HCT116 (cell line): ENCODE measurements around the gene R3HDML. TPM values are rescaled to one million over a fixed set of nuclear protein-coding genes. Genes with fewer than 3 reads are reported as not detected.

Experiments
- ATAC-seq: fragments of 200-7000 bp; cut with Tn5 transposase; 2 replicates; pipeline ENCODE4 v1.9.1; 2020; ENCODE audit warnings: mild to moderate bottlenecking, moderate library complexity
- BruUV-seq: library from RNA; stranded (reverse); fragments of 400-500 nt; replicated peaks from 2 replicates; lab custom pipeline; 2021; lab: Mats Ljungman, UMichigan
- CTCF ChIA-PET: fragments of 300-600 bp; sonication (Branson Sonifier 250); formaldehyde crosslinking; loops from one replicate; lab custom pipeline; 2021; ENCODE audit warnings: antibody characterized with exemption; lab: Charles Lee
- POLR2A ChIA-PET: fragments of 300-600, 350-600 bp; sonication (Branson Sonifier 250); formaldehyde crosslinking; loops from one replicate; lab custom pipeline; 2021; ENCODE audit warnings: antibody characterized with exemption; lab: Charles Lee
- RAD21 ChIA-PET, 2 experiments: fragments of 300-600 bp; sonication (Branson Sonifier 250); formaldehyde crosslinking; loops; one replicate each; lab custom pipeline; 2023; ENCODE audit warnings: low total read pairs in 2 of 2; ENCODE audit not compliant: uncharacterized antibody in 2 of 2, unreplicated experiment in 2 of 2, low non-redundant PET in 1 of 2; lab: Charles Lee
- DNase-seq: peaks from one replicate; pipeline ENCODE4 v3.0.0-alpha.2; 2010; ENCODE audit warnings: low read depth, low spot score
- H2AFZ ChIP-seq: fragments of 200-600 bp; shearing (Covaris generic), sonication (generic); 2 replicates; pipeline ENCODE4 v1.6.1; 2017; ENCODE audit warnings: low read depth, mixed run types, mixed read lengths, antibody characterized with exemption, low read length; ENCODE audit not compliant: poor library complexity, severe bottlenecking
- H3K27ac ChIP-seq: 2 replicates; pipeline ENCODE4 v1.5.1; 2012; ENCODE audit warnings: low read depth, low read length
- H3K27me3 ChIP-seq: fragments of 200-600 bp; sonication (generic); 2 replicates; pipeline ENCODE4 v1.6.1; 2016; ENCODE audit warnings: mixed run types, low read length, mixed read lengths; ENCODE audit not compliant: insufficient read depth
- H3K36me3 ChIP-seq, 2 experiments: fragments of 200-500 bp in 1 of 2; fragments of 200-600 bp in 1 of 2; sonication (Bioruptor generic) in 1 of 2; sonication (generic) in 1 of 2; 2 replicates each; pipeline versions ENCODE4 v1.5.1 to v1.6.1; 2014 to 2016; ENCODE audit warnings: low read length in 2 of 2, inconsistent platforms in 1 of 2, mixed read lengths in 1 of 2, mixed run types in 1 of 2; ENCODE audit not compliant: insufficient read depth in 2 of 2, control insufficient read depth in 1 of 2
- H3K4me1 ChIP-seq, 2 experiments: fragments of 200-600 bp in 1 of 2; sonication (generic) in 1 of 2; 2 replicates each; pipeline versions ENCODE4 v1.5.1 to v1.6.1; 2012 to 2017; ENCODE audit warnings: low read length in 2 of 2, inconsistent platforms in 1 of 2, mild to moderate bottlenecking in 1 of 2, mixed read lengths in 1 of 2, mixed run types in 1 of 2, moderate library complexity in 1 of 2; ENCODE audit not compliant: insufficient read depth in 2 of 2, control insufficient read depth in 1 of 2
- H3K4me2 ChIP-seq: fragments of 200-600 bp; sonication (generic); 2 replicates; pipeline ENCODE4 v1.6.1; 2017; ENCODE audit warnings: mixed run types, low read length, mixed read lengths
- H3K4me3 ChIP-seq, 2 experiments: fragments of 200-600 bp in 1 of 2; sonication (generic) in 1 of 2; replicated peaks in 1 of 2; 2 replicates each; pipeline ENCODE4 v1.5.1; 2011 to 2016; ENCODE audit warnings: low read length in 2 of 2, control low read depth in 1 of 2, low read depth in 1 of 2, mild to moderate bottlenecking in 1 of 2, mixed read lengths in 1 of 2, mixed run types in 1 of 2
- H3K79me2 ChIP-seq: fragments of 200-600 bp; sonication (generic); 2 replicates; pipeline ENCODE4 v1.6.1; 2017; ENCODE audit warnings: mild to moderate bottlenecking, mixed run types, low read length, moderate library complexity, mixed read lengths; ENCODE audit not compliant: insufficient read depth
- H3K9ac ChIP-seq: fragments of 200-600 bp; sonication (generic); 2 replicates; pipeline ENCODE4 v1.6.1; 2016; ENCODE audit warnings: low read length, mixed read lengths
- H3K9me2 ChIP-seq: fragments of 200-600 bp; sonication (generic), shearing (Covaris generic); 2 replicates; pipeline ENCODE4 v1.6.1; 2017; ENCODE audit warnings: mixed run types, mild to moderate bottlenecking, moderate library complexity; ENCODE audit not compliant: insufficient read depth
- H3K9me3 ChIP-seq, 2 experiments: fragments of 200-500 bp in 1 of 2; fragments of 200-600 bp in 1 of 2; sonication (Bioruptor generic) in 1 of 2; sonication (generic) in 1 of 2; 2 replicates each; pipeline ENCODE4 v1.6.1; 2014 to 2017; ENCODE audit warnings: low read length in 2 of 2, mixed read lengths in 2 of 2, inconsistent platforms in 1 of 2, low read depth in 1 of 2, mild to moderate bottlenecking in 1 of 2, mixed run types in 1 of 2, moderate library complexity in 1 of 2; ENCODE audit not compliant: control insufficient read depth in 1 of 2, insufficient read depth in 1 of 2
- H4K20me1 ChIP-seq: fragments of 200-600 bp; sonication (generic), shearing (Covaris generic); 2 replicates; pipeline ENCODE4 v1.6.1; 2017; ENCODE audit warnings: mixed run types, mild to moderate bottlenecking, moderate library complexity; ENCODE audit not compliant: insufficient read depth
- ELF1 ChIP-seq: IDR thresholded peaks from 2 replicates; pipeline ENCODE4 v1.6.1; 2012; ENCODE audit warnings: low read depth, borderline replicate concordance
- FOSL1 ChIP-seq: IDR thresholded peaks from 2 replicates; pipeline ENCODE4 v1.6.1; 2012; ENCODE audit warnings: low read depth
- REST ChIP-seq: IDR thresholded peaks from 2 replicates; pipeline ENCODE4 v1.6.1; 2012; ENCODE audit warnings: low read depth
- SIN3A ChIP-seq: IDR thresholded peaks from 2 replicates; pipeline ENCODE4 v1.6.1; 2012; ENCODE audit warnings: low read depth
- SRF ChIP-seq: IDR thresholded peaks from 2 replicates; pipeline ENCODE4 v1.6.1; 2012; ENCODE audit warnings: low read depth
- intact Hi-C: fragments of 100-400 bp; cut with micrococcal nuclease; formaldehyde crosslinking; loops from 2 replicates; pipeline ENCODE4 v1.10.0; 2022
- total RNA-seq: library from RNA; stranded (reverse); gene quantifications from one replicate; pipeline ENCODE4 v1.2.1, GENCODE V29; 2021; ENCODE audit not compliant: unreplicated experiment

R3HDML gene
- total RNA-seq, 1 experiment from 2014 or later = not detected

DNA sequence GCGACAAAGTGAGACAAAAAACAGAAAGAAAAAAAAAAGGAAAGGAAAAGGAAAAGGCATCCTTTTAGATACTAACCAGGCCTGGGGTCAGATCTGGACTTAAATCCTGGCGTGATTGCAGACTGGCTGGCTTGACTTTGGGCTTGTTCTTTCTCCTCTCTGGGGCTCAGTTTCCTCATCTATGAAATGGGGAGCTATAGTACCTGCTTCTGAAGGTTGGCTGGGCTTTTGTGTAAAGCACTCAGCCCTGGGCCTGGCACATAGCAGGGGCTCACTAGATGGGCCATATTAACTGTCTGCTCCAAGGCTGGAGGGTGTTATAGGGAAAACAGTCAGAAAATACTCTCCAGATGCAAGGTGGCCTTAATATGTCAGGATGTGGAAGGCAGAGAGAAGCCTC, 1.2 kb upstream of the R3HDML start:
- BruUV-seq = no TSS peak
- CTCF ChIA-PET = no interaction called here
- no peak overlapping the region for H3K4me2 ChIP-seq

More for the DNA sequence above, 1.2 kb upstream of the R3HDML start:
- Histone ChIP-seq H4K20me1 (no peaks in the 10 kb centered on the region), H3K9me3 (no peaks in the 10 kb centered on the region), H3K36me3 (no peaks in the 10 kb centered on the region), H3K27ac (no peak overlapping the region), H3K4me1 (no peaks in the 10 kb centered on the region), H3K9ac (no peak overlapping the region), H3K27me3 (no peaks in the 10 kb centered on the region), H2AFZ (no peak overlapping the region), H3K9me2 (no peaks in the 10 kb centered on the region), H3K4me3 (no peak overlapping the region), H3K79me2 (no peaks in the 10 kb centered on the region)
- RAD21 ChIA-PET = no interaction called here
- no peak for ATAC-seq
- POLR2A ChIA-PET = no interaction called here
- TF ChIP-seq SIN3A (no peak), REST (no peak), ELF1 (no peak), FOSL1 (no peak), SRF (no peak)
- no peak for DNase-seq
- intact Hi-C loops = no loop called here
